Measurements from ENCODE around the gene GIGYF2.

Gene GIGYF2

DNA sequence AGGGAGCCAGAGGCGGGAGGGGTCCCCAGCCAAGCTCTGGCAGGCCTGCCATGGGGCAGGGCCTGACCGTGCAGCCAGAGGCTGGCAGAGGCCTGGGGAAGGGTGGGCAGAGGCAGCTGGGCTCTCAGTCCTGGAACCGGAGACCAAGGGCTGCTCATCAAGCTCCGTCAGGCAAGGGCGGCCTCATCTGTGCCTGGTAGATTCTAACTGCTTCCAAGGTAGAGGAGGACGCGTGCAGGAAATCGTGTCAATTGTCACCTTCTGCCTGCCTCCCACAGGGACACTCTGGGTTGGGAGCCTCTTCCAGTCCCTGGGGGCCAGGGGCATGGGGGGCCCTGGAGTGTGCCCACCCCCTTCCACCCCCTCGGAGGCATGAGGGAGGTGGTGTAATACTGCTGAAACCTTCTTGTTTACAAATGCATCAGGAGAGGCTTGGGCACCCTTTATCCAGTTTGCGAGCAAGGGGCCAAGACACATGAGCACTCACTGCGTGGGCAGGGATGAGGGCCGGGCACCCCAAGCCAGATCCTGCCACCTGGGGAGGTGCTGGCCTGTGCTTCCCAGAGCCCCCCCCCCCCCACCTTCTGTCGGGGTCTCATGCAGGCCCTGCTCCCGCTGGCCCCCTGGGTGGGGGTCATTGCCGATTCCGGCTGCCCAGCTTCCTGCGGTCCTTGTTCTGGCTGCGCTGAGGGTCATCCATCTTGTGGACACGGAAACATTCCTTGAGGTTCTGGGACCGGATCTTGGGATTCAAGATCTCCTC, 181.9 kb downstream of the GIGYF2 start:
- no peak for DNase-seq (ENCODE audit: low read depth in 2 of 2)

DNA sequence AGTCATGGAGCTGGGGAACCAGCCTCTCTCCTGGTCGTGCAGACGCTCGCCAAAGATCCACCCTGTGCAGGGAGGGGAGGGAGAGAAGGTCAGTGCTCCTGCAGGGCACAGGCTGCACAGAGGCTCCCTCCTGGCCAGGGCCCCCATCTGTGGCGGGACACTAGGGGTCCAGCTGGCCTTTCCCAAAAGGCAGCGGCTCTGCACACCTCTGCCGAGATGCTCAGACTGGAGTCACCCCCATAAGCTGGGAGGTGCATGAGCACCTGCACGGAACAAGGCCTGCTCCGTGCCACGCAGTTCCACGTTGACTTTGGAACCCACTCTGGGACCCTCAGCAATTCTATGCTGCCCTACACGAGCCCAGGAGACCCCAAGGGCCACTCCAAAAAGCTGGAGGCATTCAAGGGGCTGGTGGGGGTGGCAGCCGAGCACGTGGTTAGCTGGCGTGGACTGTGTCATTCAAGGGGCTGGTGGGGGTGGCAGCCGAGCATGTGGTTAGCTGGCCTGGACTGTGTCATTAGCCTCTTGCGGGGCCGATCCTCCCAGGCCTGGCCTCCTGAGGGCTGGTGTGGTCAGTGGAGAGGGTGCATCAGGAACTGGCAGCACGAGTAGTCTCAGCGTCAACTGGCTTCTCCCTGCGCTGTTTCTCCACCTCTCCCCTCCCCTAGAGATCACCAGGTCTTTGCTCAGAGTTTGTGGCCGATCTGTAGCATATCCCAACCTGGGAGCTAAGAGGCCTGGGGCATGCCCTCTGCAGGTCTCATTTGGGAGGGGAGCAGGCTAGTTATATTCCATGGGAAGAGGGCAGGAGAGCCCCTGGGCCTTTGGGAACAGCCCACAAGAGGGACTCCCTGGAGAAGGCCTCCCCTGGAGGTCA, 182.7 kb downstream of the GIGYF2 start:
- no peak for DNase-seq (ENCODE audit: low read depth in 2 of 2)

DNA sequence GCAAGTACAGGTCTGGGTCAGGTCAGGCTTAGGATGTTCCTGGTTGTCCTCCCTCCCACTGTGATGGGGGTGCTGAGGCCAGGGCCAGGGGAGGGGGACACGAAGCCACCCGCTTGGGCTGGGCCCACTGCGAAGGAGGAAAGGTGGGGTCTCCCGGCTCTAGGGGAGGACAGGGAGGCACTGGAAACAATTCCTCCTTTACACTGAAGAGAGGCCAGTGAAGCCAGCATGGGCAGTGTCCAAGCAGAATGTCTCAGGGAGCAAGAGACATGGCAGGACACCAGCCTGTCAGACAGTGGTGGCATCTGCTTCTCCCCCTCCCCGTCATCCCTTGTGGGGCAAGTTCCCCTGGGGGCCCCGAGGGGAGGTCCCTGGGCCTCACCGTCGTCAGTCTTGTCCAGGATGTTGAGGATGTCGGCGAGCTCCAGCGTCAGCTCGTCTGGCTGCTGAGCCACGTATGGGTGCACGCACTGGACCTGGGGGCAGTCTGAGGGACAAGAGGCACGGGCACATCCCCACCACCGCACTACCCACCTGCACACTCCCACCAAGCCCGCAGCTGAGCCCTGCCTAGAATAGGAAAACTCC, 183.7 kb downstream of the GIGYF2 start:
- DNase-seq (ENCODE audit: low read depth in 2 of 2), result no peak

DNA sequence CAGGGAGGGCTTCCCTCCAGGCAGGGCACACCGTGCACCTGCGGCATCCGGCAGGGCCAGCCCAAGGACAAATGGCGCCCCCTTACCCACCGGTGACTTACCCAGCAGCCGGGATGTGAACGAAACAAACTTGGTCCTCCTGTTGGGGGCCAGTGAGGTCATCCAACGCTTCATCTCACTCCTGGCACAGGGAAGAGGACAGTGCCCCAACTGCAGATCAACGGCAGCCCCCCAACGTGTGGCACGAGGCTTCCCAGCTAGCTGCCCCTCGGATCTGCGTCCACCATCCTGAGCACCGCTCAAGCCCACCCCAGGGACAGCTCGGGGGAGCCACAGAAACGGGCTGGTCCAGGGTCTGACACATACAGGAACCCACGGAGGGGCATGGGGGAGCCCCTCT, 185.0 kb downstream of the GIGYF2 start:
- DNase-seq (ENCODE audit: low read depth in 2 of 2), result no peak

DNA sequence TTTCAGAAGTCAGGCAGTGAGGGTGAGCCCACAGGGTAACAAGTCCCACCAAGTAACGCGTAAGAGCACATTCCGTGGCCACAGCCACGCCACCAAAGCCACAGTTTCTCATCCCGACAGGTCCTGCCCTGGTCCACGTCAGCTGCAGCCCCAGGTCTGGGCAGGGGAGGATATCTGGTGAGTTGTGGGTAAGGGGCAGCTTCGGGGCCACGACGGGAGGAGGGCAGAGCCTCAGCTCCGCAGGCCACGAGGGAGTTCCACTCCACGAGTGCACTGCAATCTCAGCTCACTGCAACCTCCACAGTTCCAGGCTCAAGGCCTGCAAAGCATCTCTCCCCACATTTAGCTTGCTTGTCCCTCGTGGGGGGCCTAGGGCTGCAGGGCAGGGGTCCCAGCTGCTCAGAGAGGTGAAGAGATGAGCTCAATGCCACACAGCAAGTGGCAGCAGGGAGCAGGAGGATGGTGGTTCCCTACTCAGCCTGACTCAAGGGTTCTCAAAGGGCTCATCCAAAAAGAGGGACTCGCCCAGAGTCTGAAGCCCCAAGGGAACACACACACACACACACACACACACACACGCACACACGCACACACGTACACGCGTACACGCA, 185.5 kb downstream of the GIGYF2 start:
- DNase-seq (ENCODE audit: low read depth in 2 of 2), result no peak

DNA sequence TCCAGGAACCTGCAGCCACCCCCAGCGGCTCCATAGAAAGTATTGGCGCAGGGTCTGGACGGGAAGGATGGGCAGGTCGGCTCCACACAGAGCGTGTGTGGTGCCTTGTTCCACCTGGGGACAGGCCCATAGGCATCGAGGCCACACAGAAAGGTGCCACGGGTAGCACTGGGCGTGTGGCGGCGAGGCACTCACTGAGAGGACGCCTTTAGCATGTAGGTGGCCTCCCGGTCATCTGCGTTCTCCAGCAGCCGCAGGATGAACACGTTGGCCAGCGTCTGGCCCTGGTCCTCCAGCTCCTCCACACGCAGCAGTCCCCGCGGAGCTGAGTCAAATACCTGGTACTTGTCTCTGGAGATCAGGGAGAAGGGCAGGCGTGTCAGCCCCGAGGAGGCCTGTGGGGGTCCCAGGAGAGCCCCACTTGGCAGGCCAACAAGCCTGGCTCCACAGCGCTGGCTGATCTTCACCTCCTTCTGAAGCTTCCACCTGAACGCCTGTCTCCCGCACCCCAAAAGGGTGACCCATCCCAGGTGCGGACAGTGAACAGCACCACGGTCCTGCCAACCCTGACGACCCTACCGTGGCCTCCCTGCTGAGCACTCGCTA, 186.1 kb downstream of the GIGYF2 start:
- no peak for DNase-seq (ENCODE audit: low read depth in 2 of 2)

DNA sequence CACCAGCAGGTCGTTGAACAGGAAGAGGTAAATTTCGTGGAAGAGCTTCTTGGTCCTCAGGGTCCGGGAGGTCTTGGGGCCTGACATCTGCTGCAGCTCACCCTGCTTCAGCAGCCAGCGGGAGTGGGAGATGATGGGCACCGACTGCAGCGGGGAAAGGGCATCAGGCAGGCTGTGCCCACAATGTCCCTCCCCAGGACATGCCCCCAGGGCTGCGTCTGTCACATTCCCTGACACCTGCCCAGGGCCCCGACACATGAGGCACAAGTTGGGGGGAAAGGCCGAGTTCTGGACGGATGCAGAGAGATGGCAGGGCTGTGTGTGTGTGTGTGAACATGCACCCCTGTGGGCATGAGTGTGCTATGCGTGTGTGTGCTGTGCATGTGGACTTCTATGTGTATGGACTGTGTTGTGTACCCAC, 186.9 kb downstream of the GIGYF2 start:
- no peak for DNase-seq (ENCODE audit: low read depth in 2 of 2)

DNA sequence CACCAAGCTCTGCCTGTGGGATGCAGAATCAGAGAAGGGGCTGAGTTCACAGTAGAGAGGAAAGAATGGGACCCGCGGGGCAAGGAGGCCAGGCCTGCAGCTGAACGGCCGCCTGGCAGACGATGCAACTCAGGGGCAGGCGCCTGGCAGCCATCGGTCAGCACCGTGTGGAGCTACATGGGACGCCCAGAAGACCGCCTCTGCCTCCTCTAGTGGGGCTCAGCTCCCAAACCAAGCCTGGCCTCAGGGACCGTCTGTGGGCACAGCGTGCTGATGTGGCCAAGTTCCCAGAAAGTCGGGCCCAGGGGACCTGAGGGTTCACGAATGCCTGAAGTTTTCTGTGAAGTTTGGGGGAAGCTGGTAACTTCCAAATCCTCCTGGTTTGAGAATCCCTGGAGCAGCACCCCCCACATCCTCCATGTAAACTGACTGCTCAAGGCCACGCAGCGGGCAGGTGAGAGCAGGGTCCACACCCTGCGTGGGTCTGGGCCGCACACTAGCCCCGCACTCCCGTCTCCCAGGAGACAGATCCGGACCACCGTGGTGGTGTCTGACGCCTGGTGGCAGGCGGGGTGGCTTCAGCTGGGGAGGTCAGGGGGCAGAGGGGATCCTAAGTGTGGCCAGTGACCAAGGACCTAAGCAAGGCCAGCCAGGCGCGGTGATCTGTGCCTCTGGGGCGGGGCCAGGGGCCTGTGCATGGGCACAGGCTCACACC, 187.6 kb downstream of the GIGYF2 start:
- no peak for DNase-seq (ENCODE audit: low read depth in 2 of 2)

DNA sequence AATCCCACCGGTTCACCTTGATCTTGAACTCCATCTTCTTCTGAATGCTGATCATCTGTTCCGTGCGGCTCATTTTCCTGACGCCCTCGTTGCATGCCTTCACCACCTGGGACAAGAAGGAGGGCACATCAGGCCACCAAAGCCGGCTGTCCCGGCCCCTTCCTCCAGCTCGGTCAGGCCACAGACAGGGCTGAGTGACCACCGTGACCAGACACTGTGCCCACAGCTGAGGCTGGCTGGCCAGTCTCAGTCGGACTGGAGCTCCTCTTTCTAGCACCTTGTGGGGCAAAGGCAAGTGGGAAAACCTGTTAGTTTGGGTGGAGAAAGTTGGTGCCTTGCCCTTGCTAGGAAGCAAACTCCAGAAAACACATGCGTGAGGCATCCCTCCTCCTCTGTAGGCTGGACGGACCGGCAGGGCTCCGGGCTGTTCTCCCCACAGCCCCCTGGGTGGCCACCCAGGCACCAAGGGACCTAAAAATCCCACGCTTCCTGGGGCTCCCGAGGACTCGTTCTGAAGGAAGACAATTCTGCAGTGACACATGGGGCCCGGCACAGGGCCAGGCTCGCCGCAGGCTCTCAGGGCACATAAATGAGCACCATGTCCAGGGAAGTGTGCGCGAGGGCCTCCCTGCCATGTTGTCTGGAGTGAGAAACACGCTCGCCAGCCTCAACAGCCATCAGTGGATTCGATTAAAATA, 188.3 kb downstream of the GIGYF2 start:
- no peak for DNase-seq (ENCODE audit: low read depth in 2 of 2)

DNA sequence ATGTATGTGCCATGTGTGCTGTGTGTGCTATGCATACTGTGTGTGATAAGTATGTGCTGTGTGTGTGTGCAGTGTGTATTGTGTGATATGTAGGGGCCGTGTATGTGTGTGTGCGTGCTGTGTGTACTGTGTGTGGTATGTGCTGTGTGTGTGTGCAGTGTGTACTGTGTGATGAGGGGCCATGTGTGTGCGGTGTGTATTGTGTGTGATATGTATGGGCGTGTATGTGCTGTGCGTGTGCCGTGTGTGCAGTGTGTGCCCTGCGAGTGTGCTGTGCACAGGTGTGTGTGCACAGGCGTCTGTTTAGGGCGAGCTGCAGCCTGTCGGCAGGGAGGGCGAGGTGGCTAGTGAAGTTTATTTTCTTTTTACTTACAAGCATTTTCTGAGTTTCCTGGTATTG, 189.0 kb downstream of the GIGYF2 start:
- DNase-seq (ENCODE audit: low read depth in 2 of 2), result no peak

DNA sequence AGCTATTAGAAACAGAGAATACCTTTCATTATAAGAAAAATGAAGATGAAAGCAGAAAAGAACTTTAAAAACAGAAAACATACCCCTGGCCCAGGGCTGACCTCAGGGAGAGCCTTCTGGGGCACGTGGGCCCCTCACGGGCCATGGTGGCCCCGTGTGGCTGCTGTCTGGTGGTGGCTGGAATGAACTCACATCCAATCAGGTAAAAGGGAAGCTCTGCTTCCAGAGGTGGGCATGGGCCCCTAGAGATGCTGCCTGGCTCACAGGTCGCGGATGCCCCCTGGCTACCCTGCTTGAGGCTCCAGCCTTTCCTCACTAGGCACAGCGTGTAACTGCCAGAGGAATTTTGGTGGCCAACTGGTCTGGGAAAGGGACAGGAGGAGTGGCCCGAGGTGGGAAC, 189.5 kb downstream of the GIGYF2 start:
- no peak for DNase-seq (ENCODE audit: low read depth in 2 of 2)

DNA sequence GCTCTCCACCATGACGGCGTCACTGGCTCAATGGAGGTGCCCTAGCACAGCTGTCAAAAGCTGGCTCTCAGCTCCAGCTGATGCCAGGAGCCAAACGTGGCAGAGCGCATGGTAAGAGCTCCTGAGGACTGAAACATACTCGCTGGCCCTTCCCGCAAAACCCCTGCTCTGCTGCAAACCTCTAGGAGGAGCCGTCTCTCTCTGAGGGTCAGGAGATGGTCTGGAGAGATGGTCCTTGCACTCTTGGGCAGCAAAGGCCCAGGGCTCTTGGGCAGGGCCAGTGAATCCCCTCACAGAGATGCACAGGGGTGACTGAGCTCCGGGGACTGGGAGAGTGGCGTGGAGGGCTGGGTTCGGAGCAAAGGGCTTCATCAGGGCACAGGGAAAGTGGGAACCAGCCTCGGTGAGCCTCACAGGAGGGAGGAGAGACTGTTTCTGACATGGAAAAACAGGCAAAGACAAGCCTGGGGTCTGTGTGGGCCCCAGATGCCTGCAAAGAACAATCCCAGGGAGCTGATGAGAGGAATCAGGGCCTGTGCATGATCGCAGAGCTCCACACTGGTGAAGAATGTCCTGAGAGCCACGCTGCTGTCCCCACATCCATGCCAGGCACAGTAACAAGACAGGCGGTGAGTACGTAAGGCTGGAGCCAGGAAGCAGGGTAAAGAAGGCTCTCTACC, 190.2 kb downstream of the GIGYF2 start:
- no peak for DNase-seq (ENCODE audit: low read depth in 2 of 2)

DNA sequence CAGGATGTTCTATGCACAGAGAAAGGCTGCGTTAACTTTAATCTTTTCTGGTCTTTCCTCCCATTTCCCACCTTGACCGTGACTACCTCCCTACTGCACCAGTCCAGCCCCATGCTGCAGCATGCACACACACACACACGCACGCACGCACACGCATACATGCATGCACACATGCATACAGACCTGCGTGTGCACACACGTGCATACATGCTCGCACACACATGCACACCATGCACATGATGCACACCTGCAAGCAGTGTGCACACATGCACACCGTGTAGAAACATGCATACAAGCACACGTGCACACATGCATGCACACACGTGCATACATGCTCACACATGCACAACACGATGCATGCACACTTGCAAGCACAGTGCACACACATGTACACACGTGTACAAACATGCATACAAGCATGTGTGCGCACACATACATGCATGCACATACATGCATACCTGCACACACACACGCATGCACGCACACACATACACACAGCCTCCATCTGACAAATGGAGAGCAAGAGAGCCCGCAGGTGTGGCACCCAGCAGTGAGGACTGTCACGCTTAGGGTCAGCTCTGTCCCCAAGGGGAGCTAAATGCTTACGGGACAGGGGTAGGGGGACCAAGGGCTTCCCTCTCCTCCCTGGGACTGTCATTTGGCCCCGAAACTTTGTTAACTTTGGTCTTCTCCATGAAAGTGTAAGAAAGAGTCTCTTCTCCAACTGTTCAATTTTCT, 191.1 kb downstream of the GIGYF2 start:
- DNase-seq (ENCODE audit: low read depth in 2 of 2), result no peak

DNA sequence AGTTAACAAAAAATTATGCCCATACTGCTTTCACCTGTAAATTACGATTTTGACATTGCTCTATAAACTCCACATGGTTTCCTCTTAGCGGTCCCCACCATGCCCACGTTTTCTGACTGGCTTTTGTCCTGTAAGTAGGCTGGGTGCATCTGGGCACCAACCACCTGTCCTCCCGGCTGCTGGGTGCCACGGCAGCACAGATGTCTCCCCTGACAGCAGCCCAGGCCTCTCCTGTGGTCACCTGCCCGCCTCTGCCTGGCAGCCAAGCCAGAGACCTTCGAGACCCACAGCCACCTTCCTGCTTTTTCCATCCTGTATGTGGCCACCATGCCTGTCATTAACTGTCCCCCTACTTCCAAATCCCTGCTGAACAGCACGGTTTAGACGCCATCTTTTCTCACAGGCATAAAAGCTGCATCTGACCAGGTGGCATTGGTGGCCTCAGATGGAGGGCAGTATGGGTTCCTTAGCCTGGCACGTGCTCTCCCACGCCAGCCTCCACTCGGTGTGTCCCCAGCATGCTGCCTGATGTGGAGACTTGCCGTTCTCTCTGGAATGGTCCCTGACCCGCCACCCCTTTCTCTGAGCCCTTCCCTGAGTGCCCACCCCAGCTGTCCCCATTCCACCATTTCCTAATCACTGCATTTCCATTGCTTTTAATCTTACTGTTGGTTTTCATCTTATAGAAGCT, 191.9 kb downstream of the GIGYF2 start:
- DNase-seq (ENCODE audit: low read depth in 2 of 2), result no peak

DNA sequence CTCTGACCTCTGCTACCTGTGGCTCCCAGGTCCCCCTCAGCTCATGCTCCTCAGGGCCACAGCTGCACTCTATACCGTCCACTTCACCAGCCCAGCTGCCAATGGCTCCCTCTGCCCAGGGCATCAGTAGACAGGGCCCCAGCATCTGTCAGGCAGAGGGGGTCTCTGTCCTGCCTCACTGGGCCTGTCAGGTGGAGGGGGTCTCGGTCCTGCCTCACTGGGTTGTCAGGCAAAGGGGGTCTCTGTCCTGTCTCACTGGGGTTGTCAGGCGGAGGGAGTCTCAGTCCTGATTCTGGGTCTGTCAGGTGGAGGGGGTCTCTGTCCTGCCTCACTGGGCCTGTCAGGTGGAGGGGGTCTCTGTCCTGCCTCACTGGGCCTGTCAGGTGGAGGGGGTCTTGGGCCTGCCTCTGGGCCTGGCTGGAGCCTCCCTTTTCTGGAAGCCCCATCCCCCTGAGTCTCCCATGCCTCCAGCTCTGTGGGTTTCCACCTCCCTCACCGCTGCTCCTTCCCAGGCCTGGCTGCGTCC, 192.8 kb downstream of the GIGYF2 start:
- DNase-seq (ENCODE audit: low read depth in 2 of 2), result no peak

DNA sequence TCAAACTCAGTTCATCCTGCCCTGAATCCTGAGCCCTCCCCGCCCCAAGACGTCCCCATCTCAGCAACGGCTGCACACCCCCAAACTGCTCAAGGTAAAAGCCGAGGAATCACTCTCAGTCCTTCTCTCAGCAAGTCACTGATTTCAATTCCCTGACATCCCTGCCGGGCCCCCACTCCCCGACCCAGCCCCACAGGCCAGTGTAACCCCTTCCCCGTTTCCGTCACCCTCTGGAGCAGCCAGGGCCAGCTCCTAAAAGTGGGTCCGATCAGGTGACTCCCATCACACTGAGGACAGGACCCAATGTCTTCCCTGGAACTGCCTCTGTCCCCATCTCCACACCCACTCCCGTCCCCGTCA, 193.4 kb downstream of the GIGYF2 start:
- DNase-seq (ENCODE audit: low read depth in 2 of 2), result no peak

DNA sequence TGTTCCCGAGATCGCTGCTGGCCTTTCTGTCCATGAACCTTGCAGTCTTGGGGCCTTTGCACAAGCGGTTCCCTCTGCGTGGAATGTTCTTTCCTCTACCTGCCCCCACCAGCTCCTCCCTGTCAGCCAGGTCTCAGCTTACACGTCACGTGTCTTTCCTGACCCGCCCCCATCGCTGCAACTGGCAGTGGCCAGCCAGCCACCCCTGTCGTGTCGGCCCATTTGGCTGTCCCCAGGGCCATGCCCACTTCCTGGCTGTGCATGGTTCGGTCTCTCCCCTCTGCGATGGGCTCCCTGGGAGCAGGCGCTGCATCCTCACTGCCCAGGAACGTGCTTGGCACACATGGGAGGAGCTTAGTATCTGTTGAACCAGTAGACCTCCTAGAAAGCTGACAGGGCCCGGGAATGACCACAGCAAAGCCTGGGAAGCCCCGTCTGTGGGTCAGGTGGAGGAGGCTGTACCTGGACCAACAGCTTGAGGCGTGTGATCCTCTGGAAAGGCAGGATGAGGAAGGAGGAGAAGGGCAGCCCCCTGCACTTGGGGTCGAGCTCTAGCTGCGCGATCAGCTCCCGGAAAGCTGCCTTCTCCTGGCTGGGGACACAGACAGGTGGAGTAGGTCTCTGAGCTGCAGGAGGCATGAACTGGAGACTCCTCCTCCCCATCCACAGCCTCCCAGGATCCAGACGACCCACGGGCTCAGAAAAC, 193.9 kb downstream of the GIGYF2 start:
- DNase-seq (ENCODE audit: low read depth in 2 of 2), result no peak

DNA sequence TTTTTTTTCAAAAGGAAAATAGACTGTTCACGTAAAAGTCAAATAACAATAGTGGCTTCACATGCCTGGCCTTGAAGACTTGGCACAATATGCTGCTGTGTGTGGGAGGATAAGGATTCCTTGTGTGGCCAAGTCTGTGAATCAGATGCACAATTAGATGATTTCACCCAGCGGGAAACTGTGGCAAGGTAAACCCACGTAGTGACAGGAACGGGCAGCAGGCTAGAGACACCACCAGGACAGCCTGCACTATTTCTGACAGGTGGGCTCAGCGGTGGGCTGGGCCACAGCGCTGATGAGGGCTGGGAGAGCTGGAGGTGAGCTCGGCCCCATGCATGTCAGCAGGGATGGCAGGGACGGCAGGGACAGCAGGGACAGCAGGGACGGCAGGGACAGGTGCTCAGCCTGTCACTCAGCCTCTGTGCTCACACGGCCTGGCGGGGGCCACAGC, 194.5 kb downstream of the GIGYF2 start:
- no peak for DNase-seq (ENCODE audit: low read depth in 2 of 2)
